Liver (tissue), 9 donors: ENCODE results near the gene MXRA8. TPM values are rescaled to one million over a fixed set of nuclear protein-coding genes. Genes with fewer than 3 reads are reported as not detected.

Source experiments
- DNase-seq: peaks from one replicate; pipeline ENCODE4 v3.0.0-alpha.2; 2017; ENCODE audit warnings: low spot score
- H3K27ac ChIP-seq, 2 donors: one replicate each; pipeline ENCODE4 v1.7.0; 2013; ENCODE audit warnings: inconsistent platforms in 2 of 2, low read length in 2 of 2, control low read depth in 1 of 2, low read depth in 1 of 2, mild to moderate bottlenecking in 1 of 2
- H3K27me3 ChIP-seq, 4 donors: one replicate each; pipeline versions ENCODE4 v1.6.1 to v1.7.0; 2013; ENCODE audit warnings: low read length in 3 of 4, inconsistent platforms in 1 of 4, mild to moderate bottlenecking in 1 of 4, moderate library complexity in 1 of 4; ENCODE audit not compliant: control insufficient read depth in 4 of 4, insufficient read depth in 4 of 4
- H3K36me3 ChIP-seq, 4 donors: one replicate each; pipeline versions ENCODE4 v1.6.1 to v1.7.0; 2013; ENCODE audit warnings: low read length in 3 of 4, mild to moderate bottlenecking in 3 of 4, low read depth in 1 of 4, moderate library complexity in 1 of 4; ENCODE audit not compliant: control insufficient read depth in 4 of 4, insufficient read depth in 3 of 4
- H3K4me1 ChIP-seq, 4 donors: one replicate each; pipeline versions ENCODE4 v1.6.1 to v1.7.0; 2013; ENCODE audit warnings: low read length in 3 of 4, mild to moderate bottlenecking in 3 of 4, moderate library complexity in 1 of 4; ENCODE audit not compliant: control insufficient read depth in 4 of 4, insufficient read depth in 4 of 4
- H3K4me3 ChIP-seq, 3 donors: one replicate each; pipeline versions ENCODE4 v1.6.1 to v1.7.0; 2013; ENCODE audit warnings: low read length in 3 of 3, control low read depth in 1 of 3, low read depth in 1 of 3, mild to moderate bottlenecking in 1 of 3
- H3K9ac ChIP-seq, 2 donors: one replicate each; pipeline ENCODE4 v1.7.0; 2013; ENCODE audit warnings: low read length in 2 of 2, mild to moderate bottlenecking in 2 of 2, moderate library complexity in 2 of 2, control low read depth in 1 of 2, low read depth in 1 of 2
- H3K9me3 ChIP-seq, 4 donors: one replicate each; pipeline versions ENCODE4 v1.6.1 to v1.7.0; 2013; ENCODE audit warnings: low read length in 3 of 4; ENCODE audit not compliant: control insufficient read depth in 4 of 4
- FOXA1 ChIP-seq: IDR thresholded peaks from 2 replicates; pipeline ENCODE4 v1.6.1; 2016; ENCODE audit warnings: antibody characterized with exemption
- GABPA ChIP-seq, 2 donors: IDR thresholded peaks in 1 of 2; conservative IDR thresholded peaks in 1 of 2; 2 replicates each; pipeline ENCODE4 v1.6.1; 2016; ENCODE audit warnings: antibody characterized with exemption in 2 of 2, mild to moderate bottlenecking in 1 of 2, moderate library complexity in 1 of 2
- HNF4A ChIP-seq, 2 donors: conservative IDR thresholded peaks; 2 replicates each; pipeline ENCODE4 v1.6.1; 2016; ENCODE audit warnings: antibody characterized with exemption in 2 of 2, mild to moderate bottlenecking in 2 of 2
- HNF4G ChIP-seq: IDR thresholded peaks from 2 replicates; pipeline ENCODE4 v1.6.1; 2016; ENCODE audit warnings: antibody characterized with exemption
- RXRA ChIP-seq, 2 donors: IDR thresholded peaks; 2 replicates each; pipeline ENCODE4 v1.6.1; 2017 to 2018; ENCODE audit warnings: antibody characterized with exemption in 2 of 2, mild to moderate bottlenecking in 1 of 2
- TAF1 ChIP-seq: conservative IDR thresholded peaks from 2 replicates; pipeline ENCODE4 v1.6.1; 2016; ENCODE audit warnings: antibody characterized with exemption, mild to moderate bottlenecking
- WGBS: extraction: QIAGEN DNeasy Blood & Tissue Kit; methylation state at CpG from one replicate; pipeline ENCODE4 v1.1.7; 2013; 5-methylcytosine and 5-hydroxymethylcytosine counted together
- polyA plus RNA-seq, 2 donors: library from polyadenylated mRNA; stranded (reverse) in 1 of 2; unstranded in 1 of 2; fragments of 200-250 nt in 1 of 2; fragments of >200 nt in 1 of 2; fragmentation: Nextera tagmentation in 1 of 2; extraction: Ambion mirVana in 1 of 2; gene quantifications; one replicate each; pipeline versions ENCODE4 v1.2.1 to v1.2.3, GENCODE V29; 2013 to 2015
- total RNA-seq, 2 donors: library from RNA; depleted of rRNA; stranded (reverse); fragments of >200 nt; gene quantifications; one replicate each; pipeline ENCODE4 v1.2.3, GENCODE V29; 2014
- TF ChIP-seq, protein P1 (sequence below): IDR thresholded peaks from 2 replicates; pipeline ENCODE4 v1.6.1; 2016; ENCODE audit warnings: antibody characterized with exemption, mild to moderate bottlenecking
- TF ChIP-seq, protein P2 (sequence below): IDR thresholded peaks from 2 replicates; pipeline ENCODE4 v1.6.1; 2016; ENCODE audit warnings: antibody characterized with exemption
- donor health status: healthy.
- donor health status: healthy.
- donor health status: healthy.
- donor health status: healthy.
- donor health status: healthy.

MXRA8 gene
- total and polyA plus RNA-seq, 4 donors = 1.8 to 5.9 (median 4.2) TPM

GRCh38 chr1:1345860-1346500 is 12.4 kb downstream of the MXRA8 start:
- H3K27ac ChIP-seq = peak overlapping the region in 1 of 2 donors; percentile 23
- peak overlapping the region in 1 of 2 donors; percentile 56 for H3K9ac ChIP-seq

DNA sequence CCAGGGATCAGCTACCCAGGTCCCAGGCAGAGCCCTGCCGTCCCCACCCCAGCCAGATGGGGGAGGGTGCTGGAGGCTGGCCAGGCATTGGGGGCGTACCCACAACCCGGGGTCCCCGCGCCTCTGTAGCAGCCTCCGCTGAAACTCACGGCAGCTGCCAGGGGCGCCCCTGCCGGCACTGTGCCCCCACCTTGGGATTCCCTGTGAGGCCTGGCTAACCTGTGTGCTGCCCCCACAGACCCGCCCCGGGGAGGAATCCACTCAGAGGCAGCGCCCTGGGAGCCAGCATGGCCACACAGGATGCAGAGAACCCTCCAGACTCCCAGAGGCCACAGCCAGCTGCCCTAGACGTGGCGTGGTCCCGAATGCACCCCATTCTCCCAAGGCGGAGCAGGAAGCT is 13.0 kb downstream of the MXRA8 start:
- peak overlapping the region in 1 of 2 donors; percentile 56 for H3K9ac ChIP-seq

More at GRCh38 chr1:1345860-1346500, 12.4 kb downstream of the MXRA8 start:
- no peak for DNase-seq
- Histone ChIP-seq H3K4me1 (peaks cover 34 to 58% (median 53%) of the 10 kb centered on the region in 4 donors), H3K27me3 (no peaks in the 10 kb centered on the region), H3K4me3 (peak overlapping the region in 1 of 3 donors; percentile 2), H3K36me3 (peaks cover 0 to 6% (median 1%) of the 10 kb centered on the region in 4 donors), H3K9me3 (no peaks in the 10 kb centered on the region)
- WGBS = 45% methylated on average over 12 of the region's 12 CpGs
- TF ChIP-seq HNF4A (conservative IDR thresholded peaks at IDR 0.05) = peak; percentile 12 to 14
- TF ChIP-seq, protein P1, sequence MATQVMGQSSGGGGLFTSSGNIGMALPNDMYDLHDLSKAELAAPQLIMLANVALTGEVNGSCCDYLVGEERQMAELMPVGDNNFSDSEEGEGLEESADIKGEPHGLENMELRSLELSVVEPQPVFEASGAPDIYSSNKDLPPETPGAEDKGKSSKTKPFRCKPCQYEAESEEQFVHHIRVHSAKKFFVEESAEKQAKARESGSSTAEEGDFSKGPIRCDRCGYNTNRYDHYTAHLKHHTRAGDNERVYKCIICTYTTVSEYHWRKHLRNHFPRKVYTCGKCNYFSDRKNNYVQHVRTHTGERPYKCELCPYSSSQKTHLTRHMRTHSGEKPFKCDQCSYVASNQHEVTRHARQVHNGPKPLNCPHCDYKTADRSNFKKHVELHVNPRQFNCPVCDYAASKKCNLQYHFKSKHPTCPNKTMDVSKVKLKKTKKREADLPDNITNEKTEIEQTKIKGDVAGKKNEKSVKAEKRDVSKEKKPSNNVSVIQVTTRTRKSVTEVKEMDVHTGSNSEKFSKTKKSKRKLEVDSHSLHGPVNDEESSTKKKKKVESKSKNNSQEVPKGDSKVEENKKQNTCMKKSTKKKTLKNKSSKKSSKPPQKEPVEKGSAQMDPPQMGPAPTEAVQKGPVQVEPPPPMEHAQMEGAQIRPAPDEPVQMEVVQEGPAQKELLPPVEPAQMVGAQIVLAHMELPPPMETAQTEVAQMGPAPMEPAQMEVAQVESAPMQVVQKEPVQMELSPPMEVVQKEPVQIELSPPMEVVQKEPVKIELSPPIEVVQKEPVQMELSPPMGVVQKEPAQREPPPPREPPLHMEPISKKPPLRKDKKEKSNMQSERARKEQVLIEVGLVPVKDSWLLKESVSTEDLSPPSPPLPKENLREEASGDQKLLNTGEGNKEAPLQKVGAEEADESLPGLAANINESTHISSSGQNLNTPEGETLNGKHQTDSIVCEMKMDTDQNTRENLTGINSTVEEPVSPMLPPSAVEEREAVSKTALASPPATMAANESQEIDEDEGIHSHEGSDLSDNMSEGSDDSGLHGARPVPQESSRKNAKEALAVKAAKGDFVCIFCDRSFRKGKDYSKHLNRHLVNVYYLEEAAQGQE = no peak

More for the DNA sequence above, 13.0 kb downstream of the MXRA8 start:
- H3K36me3 ChIP-seq = peaks cover 0 to 12% (median 4%) of the 10 kb centered on the region in 4 donors
- no peak overlapping the region for H3K4me3 ChIP-seq
- 83% methylated on average over 16 of the region's 16 CpGs for WGBS
- TF ChIP-seq HNF4A (conservative IDR thresholded peaks at IDR 0.05) (no peak), GABPA (IDR thresholded peaks at IDR 0.05 in 1 of 2, conservative IDR thresholded peaks at IDR 0.05 in 1 of 2) (no peak), TAF1 (no peak), FOXA1 (no peak), HNF4G (no peak), RXRA (IDR thresholded peaks at IDR 0.05) (no peak)
- TF ChIP-seq, protein P2, sequence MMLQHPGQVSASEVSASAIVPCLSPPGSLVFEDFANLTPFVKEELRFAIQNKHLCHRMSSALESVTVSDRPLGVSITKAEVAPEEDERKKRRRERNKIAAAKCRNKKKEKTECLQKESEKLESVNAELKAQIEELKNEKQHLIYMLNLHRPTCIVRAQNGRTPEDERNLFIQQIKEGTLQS = no peak
- TF ChIP-seq, protein P1 = no peak
- H3K27me3 ChIP-seq = no peaks in the 10 kb centered on the region
- H3K4me1 ChIP-seq = peaks cover 34 to 58% (median 53%) of the 10 kb centered on the region in 4 donors
- DNase-seq = no peak
- peak overlapping the region; percentile 15 to 67 for H3K27ac ChIP-seq
- no peaks in the 10 kb centered on the region for H3K9me3 ChIP-seq
